GM12878 (cell line): ENCODE measurements around the gene MYBPC2. TPM values are rescaled to one million over a fixed set of nuclear protein-coding genes. Genes with fewer than 3 reads are reported as not detected.

Experiments used
- ATAC-seq: fragments of 200-7000 bp; cut with Tn5 transposase; 3 replicates; pipeline ENCODE4 v1.9.1; 2020; ENCODE audit warnings: mild to moderate bottlenecking, moderate library complexity
- BruUV-seq: library from RNA; stranded (reverse); fragments of 400-500 nt; replicated peaks from 2 replicates; lab custom pipeline; 2021; lab: Mats Ljungman, UMichigan
- CTCF ChIA-PET: fragments of 300-600 bp; sonication (Branson Sonifier 250); formaldehyde crosslinking; extraction: SDS; loops from one replicate; lab custom pipeline; 2021; ENCODE audit warnings: inconsistent platforms; lab: Yijun Ruan, JAX
- POLR2A ChIA-PET: fragments of 350-600 bp; formaldehyde crosslinking; extraction: SDS; loops from one replicate; lab custom pipeline; 2021; ENCODE audit warnings: inconsistent platforms; lab: Charles Lee
- RAD21 ChIA-PET: fragments of 300-600 bp; sonication (Branson Sonifier 250); formaldehyde crosslinking; loops from one replicate; lab custom pipeline; 2023; ENCODE audit warnings: antibody characterized with exemption; ENCODE audit not compliant: unreplicated experiment; lab: Charles Lee
- SMC1A ChIA-PET: fragments of 300-600 bp; sonication (Branson Sonifier 250); formaldehyde crosslinking; loops from one replicate; lab custom pipeline; 2023; ENCODE audit not compliant: unreplicated experiment, uncharacterized antibody; lab: Charles Lee
- DNase-seq: peaks from one replicate; pipeline ENCODE4 v3.0.0-alpha.2; 2011; ENCODE audit warnings: low read depth, low spot score
- FAIRE-seq: peaks from 3 replicates; lab custom pipeline; 2011; peaks lifted over from hg19 to GRCh38; lab: Jason Lieb, UNC
- H2AFZ ChIP-seq: 2 replicates; pipeline ENCODE4 v1.6.0; 2011; ENCODE audit warnings: low read depth, low read length, control low read depth; ENCODE audit not compliant: control insufficient read depth
- H3K27ac ChIP-seq: 2 replicates; pipeline ENCODE4 v1.5.1; 2011; ENCODE audit warnings: control low read depth; ENCODE audit not compliant: control insufficient read depth, insufficient read depth
- H3K27me3 ChIP-seq, 2 experiments: replicated peaks in 1 of 2; 2 replicates each; pipeline versions ENCODE4 v1.6.0 to v1.6.1; 2011; ENCODE audit warnings: low read length in 1 of 2; ENCODE audit not compliant: control insufficient read depth in 2 of 2, insufficient read depth in 2 of 2
- H3K36me3 ChIP-seq, 2 experiments: 2 replicates each; pipeline ENCODE4 v1.5.1; 2011; ENCODE audit warnings: low read length in 1 of 2; ENCODE audit not compliant: control insufficient read depth in 2 of 2, insufficient read depth in 2 of 2
- H3K4me1 ChIP-seq: 2 replicates; pipeline ENCODE4 v1.6.1; 2011; ENCODE audit warnings: mild to moderate bottlenecking, low read length, moderate library complexity, mixed read lengths; ENCODE audit not compliant: control insufficient read depth, insufficient read depth
- H3K4me2 ChIP-seq: 2 replicates; pipeline ENCODE4 v1.6.0; 2011; ENCODE audit warnings: control low read depth; ENCODE audit not compliant: control insufficient read depth, insufficient read depth
- H3K4me3 ChIP-seq: fragments of 200-600 bp; sonication (generic); 2 replicates; pipeline ENCODE4 v1.5.1; 2016
- H3K79me2 ChIP-seq: 2 replicates; pipeline ENCODE4 v1.6.0; 2011; ENCODE audit warnings: low read length; ENCODE audit not compliant: control insufficient read depth, insufficient read depth
- H3K9ac ChIP-seq: 2 replicates; pipeline ENCODE4 v1.8.0; 2011; ENCODE audit warnings: low read length, control low read depth, mixed read lengths; ENCODE audit not compliant: control insufficient read depth, insufficient read depth
- H3K9me3 ChIP-seq: replicated peaks from 3 replicates; pipeline ENCODE4 v1.5.1; 2011; ENCODE audit warnings: mild to moderate bottlenecking, low read length; ENCODE audit not compliant: control insufficient read depth, insufficient read depth
- H4K20me1 ChIP-seq: 2 replicates; pipeline ENCODE4 v1.6.0; 2011; ENCODE audit not compliant: control insufficient read depth, insufficient read depth
- BRCA1 ChIP-seq: IDR thresholded peaks from 2 replicates; pipeline ENCODE4 v1.6.1; 2011; ENCODE audit warnings: low read depth, low read length, improper control_type of control experiment
- NR2C2 ChIP-seq: IDR thresholded peaks from 2 replicates; pipeline ENCODE4 v1.6.1; 2011; ENCODE audit warnings: borderline replicate concordance, low read depth; ENCODE audit not compliant: control insufficient read depth, insufficient read length
- NR2F1 ChIP-seq: fragments of 450-650 bp; conservative IDR thresholded peaks from 2 replicates; pipeline ENCODE4 v1.6.1; 2017; ENCODE audit warnings: mild to moderate bottlenecking
- PKNOX1 ChIP-seq: fragments of 450-650 bp; IDR thresholded peaks from 2 replicates; pipeline ENCODE4 v1.6.1; 2016; ENCODE audit warnings: mild to moderate bottlenecking
- RAD51 ChIP-seq: fragments of 450-650 bp; IDR thresholded peaks from 2 replicates; pipeline ENCODE4 v1.6.1; 2016; ENCODE audit warnings: moderate library complexity, mild to moderate bottlenecking, inconsistent platforms
- SRF ChIP-seq, 2 experiments: IDR thresholded peaks; 2 replicates each; pipeline ENCODE4 v1.6.1; 2011; ENCODE audit warnings: low read depth in 2 of 2, low read length in 2 of 2, mild to moderate bottlenecking in 1 of 2, moderate library complexity in 1 of 2
- WGBS: methylation state at CpG from one replicate; pipeline ENCODE4 v1.1.6; 2016; ENCODE audit warnings: low lambda C conversion rate; ENCODE audit not compliant: insufficient replicate concordance, insufficient coverage; ENCODE audit errors: missing lambda C conversion rate; 5-methylcytosine and 5-hydroxymethylcytosine counted together
- in situ Hi-C: fragments of 300-500 bp; cut with MboI; formaldehyde crosslinking; loops from 9 replicates; pipeline ENCODE4 v1.14.3; 2018; ENCODE audit warnings: mixed read lengths
- intact Hi-C: fragments of 100-400 bp; cut with micrococcal nuclease; formaldehyde crosslinking; loops from one replicate; pipeline ENCODE4 v1.14.2; 2022; ENCODE audit not compliant: unreplicated experiment
- polyA plus RNA-seq, 11 experiments: library from polyadenylated mRNA; depleted of rRNA in 4 of 11; unstranded in 6 of 11; stranded (reverse) in 5 of 11; fragments of >200 nt; fragmentation: Nextera tagmentation in 4 of 11; fragmentation: Illumina TruSeq in 1 of 11; extraction: Ambion mirVana in 4 of 11; extraction: Trizol in 1 of 11; gene quantifications; 1 replicate in 1 of 11; 2 replicates in 10 of 11; pipeline versions ENCODE4 v1.2.1 to v1.2.3, GENCODE V29; 2011 to 2016; ENCODE audit warnings: inconsistent platforms in 2 of 11, missing spikeins in 2 of 11, low read depth in 1 of 11
- total RNA-seq, 4 experiments: library from RNA; depleted of rRNA in 3 of 4; stranded (reverse); fragments of >200 nt in 3 of 4; fragmentation: Illumina TruSeq in 1 of 4; extraction: Trizol in 1 of 4; gene quantifications; 2 replicates each; pipeline versions ENCODE4 v1.2.1 to v1.2.3, GENCODE V29; 2013 to 2021

Gene MYBPC2
- total and polyA plus RNA-seq, 10 of the 15 experiments (the other 5 are each of a cell fraction or from before 2014, with no cell fraction given): 0.09 to 2.6 (median 0.61) TPM

GRCh38 chr19:50500753-50501151, 68.1 kb downstream of the MYBPC2 start:
- WGBS: 26% methylated on average over 6 of the region's 10 CpGs
- Histone ChIP-seq H3K4me2 (no peak overlapping the region), H3K36me3 (no peaks in the 10 kb centered on the region), H3K9me3 (no peaks in the 10 kb centered on the region), H3K4me1 (no peaks in the 10 kb centered on the region), H4K20me1 (no peaks in the 10 kb centered on the region), H2AFZ (no peak overlapping the region), H3K27ac (no peak overlapping the region), H3K4me3 (no peak overlapping the region), H3K9ac (no peak overlapping the region), H3K79me2 (no peaks in the 10 kb centered on the region), H3K27me3 (no peaks in the 10 kb centered on the region)
- in situ Hi-C loops (no loop called here), intact Hi-C loops (no loop called here)
- FAIRE-seq (no peak), ATAC-seq (peak; percentile 46), DNase-seq (no peak)
- SMC1A ChIA-PET: no interaction called here
- RAD21 ChIA-PET: no interaction called here
- no TSS peak for BruUV-seq
- POLR2A ChIA-PET: no interaction called here
- TF ChIP-seq RAD51 (no peak), PKNOX1 (0 out of 2 replicates have a peak, but pooled peaks have one; percentile 14), BRCA1 (no peak), SRF (IDR thresholded peaks at IDR 0.05; ENCODE audit: low read depth in 2 of 2, low read length in 2 of 2) (peak; percentile 34 to 50; a peak in 2 of 4 replicates)
- CTCF ChIA-PET: no interaction called here

GRCh38 chr19:50501186-50501567, 68.5 kb downstream of the MYBPC2 start:
- ChIA-PET POLR2A (no interaction called here), SMC1A (no interaction called here), CTCF (no interaction called here), RAD21 (no interaction called here)
- Histone ChIP-seq H3K27ac (no peak overlapping the region), H3K4me3 (no peak overlapping the region), H3K36me3 (no peaks in the 10 kb centered on the region), H2AFZ (no peak overlapping the region), H3K9me3 (no peaks in the 10 kb centered on the region), H4K20me1 (no peaks in the 10 kb centered on the region), H3K27me3 (no peaks in the 10 kb centered on the region), H3K9ac (no peak overlapping the region), H3K79me2 (no peaks in the 10 kb centered on the region), H3K4me2 (no peak overlapping the region), H3K4me1 (no peaks in the 10 kb centered on the region)
- WGBS: 40% methylated on average over 12 of the region's 12 CpGs
- ATAC-seq (no peak; the same call in 1 of the 3 replicates), DNase-seq (no peak), FAIRE-seq (no peak)
- no TSS peak for BruUV-seq
- 0 out of 2 replicates have a peak, but pooled peaks have one; percentile 22 for TF ChIP-seq NR2F1
- TF ChIP-seq NR2C2: no peak
- in situ Hi-C loops (no loop called here), intact Hi-C loops (no loop called here)
